Tibial nerve (tissue), 4 donors: ENCODE data around the gene MAP4K4. TPM values are rescaled to one million over a fixed set of nuclear protein-coding genes. Genes with fewer than 3 reads are reported as not detected.

ENCODE experiments used
- DNase-seq, 2 donors: peaks; one replicate each; pipeline ENCODE4 v3.0.0-alpha.2; 2019; ENCODE audit warnings: low spot score in 2 of 2
- H3K27ac ChIP-seq, 4 donors: fragments of 200-600 bp; sonication (generic) in 3 of 4; one replicate each; pipeline ENCODE4 v1.5.1; 2017 to 2019; ENCODE audit warnings: mild to moderate bottlenecking in 1 of 4
- H3K27me3 ChIP-seq, 2 donors: fragments of 200-600 bp; sonication (generic) in 1 of 2; one replicate each; pipeline versions ENCODE4 v1.5.1 to v1.6.0; 2017 to 2019
- H3K36me3 ChIP-seq, 3 donors: fragments of 200-600 bp; sonication (generic); one replicate each; pipeline ENCODE4 v1.5.1; 2018 to 2019
- H3K4me1 ChIP-seq, 4 donors: fragments of 200-600 bp; sonication (generic) in 3 of 4; one replicate each; pipeline ENCODE4 v1.5.1; 2017 to 2019
- H3K4me3 ChIP-seq, 4 donors: fragments of 200-600 bp; sonication (generic) in 3 of 4; one replicate each; pipeline ENCODE4 v1.5.1; 2017 to 2019; ENCODE audit warnings: mild to moderate bottlenecking in 1 of 4, moderate library complexity in 1 of 4
- H3K9me3 ChIP-seq, 4 donors: fragments of 200-600 bp; sonication (generic) in 3 of 4; one replicate each; pipeline ENCODE4 v1.5.1; 2017 to 2019
- CTCF ChIP-seq, 5 experiments: fragments of 200-600 bp in 3 of 5; fragments of 450-650 bp in 2 of 5; sonication (generic) in 3 of 5; IDR thresholded peaks; one replicate each; pipeline ENCODE4 v1.5.1; 2016 to 2019; ENCODE audit warnings: antibody characterized with exemption in 5 of 5, mild to moderate bottlenecking in 3 of 5, moderate library complexity in 2 of 5
- EP300 ChIP-seq, 2 donors: sonication (generic); formaldehyde crosslinking; IDR thresholded peaks; one replicate each; pipeline ENCODE4 v1.6.1; 2017; ENCODE audit warnings: antibody characterized with exemption in 2 of 2, mild to moderate bottlenecking in 1 of 2
- POLR2A ChIP-seq, 2 donors: fragments of 450-650 bp; IDR thresholded peaks; one replicate each; pipeline ENCODE4 v1.6.1; 2017; ENCODE audit warnings: antibody characterized with exemption in 2 of 2, mild to moderate bottlenecking in 2 of 2, moderate library complexity in 2 of 2
- WGBS, 2 donors: methylation state at CpG; one replicate each; pipeline ENCODE4 v1.1.5; 2018; 5-methylcytosine and 5-hydroxymethylcytosine counted together
- total RNA-seq, 4 donors: library from RNA; depleted of rRNA; stranded (reverse); fragments of >200 nt; gene quantifications; one replicate each; pipeline ENCODE4 v1.1.0, GENCODE V29; 2016

MAP4K4 gene
- total RNA-seq, 4 donors from 2014 or later, result 78.0 to 85.7 (median 84.4) TPM

- no peak for DNase-seq
- no peak for TF ChIP-seq CTCF (IDR thresholded peaks at IDR 0.05)
- no peak for TF ChIP-seq POLR2A (IDR thresholded peaks at IDR 0.05)
- no peak for TF ChIP-seq EP300 (IDR thresholded peaks at IDR 0.05)
- H3K9me3 ChIP-seq, result no peaks in the 10 kb centered on the region
- no peaks in the 10 kb centered on the region for H3K27me3 ChIP-seq
- H3K27ac ChIP-seq, result no peak overlapping the region
- H3K36me3 ChIP-seq, result peaks cover 0 to 96% (median 8%) of the 10 kb centered on the region in 3 donors
- no peaks in the 10 kb centered on the region for H3K4me1 ChIP-seq
- WGBS, 2 donors, result 70 to 78% methylated on average over 3 of the region's 3 CpGs
- H3K4me3 ChIP-seq, result no peak overlapping the region
Observed at GRCh38 chr2:101872480-101872879, 175.0 kb downstream of the MAP4K4 start.

GRCh38 chr2:101873543-101873942 is 176.0 kb downstream of the MAP4K4 start:
- H3K36me3 ChIP-seq, result peaks cover 0 to 96% (median 8%) of the 10 kb centered on the region in 3 donors
- 72 to 80% methylated on average over 3 of the region's 3 CpGs for WGBS, 2 donors

GRCh38 chr2:101874069-101874468 is 176.6 kb downstream of the MAP4K4 start:
- H3K36me3 ChIP-seq, result peaks cover 0 to 98% (median 8%) of the 10 kb centered on the region in 3 donors
- TF ChIP-seq EP300 (IDR thresholded peaks at IDR 0.05), result no peak
- TF ChIP-seq CTCF (IDR thresholded peaks at IDR 0.05), result no peak
- TF ChIP-seq POLR2A (IDR thresholded peaks at IDR 0.05), result no peak

More at GRCh38 chr2:101873543-101873942, 176.0 kb downstream of the MAP4K4 start:
- no peak overlapping the region for H3K4me3 ChIP-seq
- no peaks in the 10 kb centered on the region for H3K9me3 ChIP-seq
- no peaks in the 10 kb centered on the region for H3K4me1 ChIP-seq
- no peak overlapping the region for H3K27ac ChIP-seq
- no peaks in the 10 kb centered on the region for H3K27me3 ChIP-seq
- no peak for TF ChIP-seq POLR2A (IDR thresholded peaks at IDR 0.05)
- TF ChIP-seq EP300 (IDR thresholded peaks at IDR 0.05), result no peak
- TF ChIP-seq CTCF (IDR thresholded peaks at IDR 0.05), result peak in 1 of 5 experiments; percentile 9
- DNase-seq, result no peak

GRCh38 chr2:101879466-101879865 is 182.0 kb downstream of the MAP4K4 start:
- peaks cover 0 to 62% (median 0%) of the 10 kb centered on the region in 3 donors for H3K36me3 ChIP-seq
- H3K27ac ChIP-seq, result no peak overlapping the region
- TF ChIP-seq EP300 (IDR thresholded peaks at IDR 0.05) (no peak), CTCF (IDR thresholded peaks at IDR 0.05) (no peak), POLR2A (IDR thresholded peaks at IDR 0.05) (no peak)
- H3K9me3 ChIP-seq, result no peaks in the 10 kb centered on the region
- peaks cover 0 to 17% (median 0%) of the 10 kb centered on the region in 4 donors for H3K4me1 ChIP-seq
- H3K27me3 ChIP-seq, result no peaks in the 10 kb centered on the region
- no peak for DNase-seq
- H3K4me3 ChIP-seq, result no peak overlapping the region

More at GRCh38 chr2:101874069-101874468, 176.6 kb downstream of the MAP4K4 start:
- Histone ChIP-seq H3K4me3 (no peak overlapping the region), H3K27ac (no peak overlapping the region), H3K27me3 (no peaks in the 10 kb centered on the region), H3K9me3 (no peaks in the 10 kb centered on the region), H3K4me1 (no peaks in the 10 kb centered on the region)
- WGBS, 2 donors, result 94 to 100% methylated on average over 3 of the region's 3 CpGs
- DNase-seq, result no peak

GRCh38 chr2:101881131-101881530 is 183.6 kb downstream of the MAP4K4 start:
- Histone ChIP-seq H3K36me3 (peaks cover 0 to 60% (median 0%) of the 10 kb centered on the region in 3 donors), H3K4me3 (no peak overlapping the region), H3K4me1 (peaks cover 0 to 17% (median 0%) of the 10 kb centered on the region in 4 donors), H3K9me3 (no peaks in the 10 kb centered on the region), H3K27ac (no peak overlapping the region), H3K27me3 (no peaks in the 10 kb centered on the region)
- no peak for TF ChIP-seq CTCF (IDR thresholded peaks at IDR 0.05)
- no peak for TF ChIP-seq EP300 (IDR thresholded peaks at IDR 0.05)
- TF ChIP-seq POLR2A (IDR thresholded peaks at IDR 0.05), result no peak
- no peak for DNase-seq
